K562 (cell line): ENCODE measurements around the gene CFAP251.

Experiments
- EZH2 ChIP-seq: IDR thresholded peaks from 2 replicates; pipeline ENCODE4 v1.6.1; 2012; ENCODE audit warnings: low read depth, mild to moderate bottlenecking, inconsistent platforms, low read length, borderline replicate concordance
- HIVEP1 ChIP-seq: fragments of 250-450 bp; sonication (Bioruptor Pico); IDR thresholded peaks from 2 replicates; pipeline ENCODE4 v1.4.0; 2020; ENCODE audit warnings: mild to moderate bottlenecking
- POLR2A ChIP-seq: fragments of 450-650 bp; conservative IDR thresholded peaks from 2 replicates; pipeline ENCODE4 v1.6.1; 2016
- POLR2AphosphoS5 ChIP-seq: IDR thresholded peaks from 2 replicates; pipeline ENCODE4 v1.6.1; 2011; ENCODE audit warnings: mild to moderate bottlenecking, low read depth, low read length, moderate library complexity; ENCODE audit not compliant: control insufficient read depth, insufficient read depth
- RFX7 ChIP-seq: fragments of 250-450 bp; sonication (Bioruptor Pico); IDR thresholded peaks from 2 replicates; pipeline ENCODE4 v1.5.1; 2021; ENCODE audit warnings: mild to moderate bottlenecking
- SNIP1 ChIP-seq: fragments of 450-650 bp; IDR thresholded peaks from 2 replicates; pipeline ENCODE4 v1.7.1; 2017; ENCODE audit warnings: low read depth, mild to moderate bottlenecking
- SNRNP70 ChIP-seq: fragments of 200-400 bp; formaldehyde crosslinking; optimal IDR thresholded peaks from 2 replicates; pipeline ENCODE3; 2017; ENCODE audit warnings: low read depth, low read length
- ZNF174 ChIP-seq: fragments of 250-450 bp; sonication (Bioruptor Pico); IDR thresholded peaks from 2 replicates; pipeline ENCODE4 v1.4.0; 2020; ENCODE audit warnings: mild to moderate bottlenecking
- TF ChIP-seq, protein P1 (sequence below), 2 experiments: fragments of 450-650 bp; formaldehyde crosslinking in 1 of 2; IDR thresholded peaks; 2 replicates each; pipeline versions ENCODE4 v1.4.0 to v1.6.1; 2014 to 2020; ENCODE audit warnings: mild to moderate bottlenecking in 2 of 2, borderline replicate concordance in 1 of 2, low read depth in 1 of 2
- TF ChIP-seq, protein P2 (sequence below): fragments of 250-450 bp; sonication (Bioruptor Pico); IDR thresholded peaks from 2 replicates; pipeline ENCODE4 v1.4.0; 2020; ENCODE audit warnings: mild to moderate bottlenecking, moderate library complexity

DNA sequence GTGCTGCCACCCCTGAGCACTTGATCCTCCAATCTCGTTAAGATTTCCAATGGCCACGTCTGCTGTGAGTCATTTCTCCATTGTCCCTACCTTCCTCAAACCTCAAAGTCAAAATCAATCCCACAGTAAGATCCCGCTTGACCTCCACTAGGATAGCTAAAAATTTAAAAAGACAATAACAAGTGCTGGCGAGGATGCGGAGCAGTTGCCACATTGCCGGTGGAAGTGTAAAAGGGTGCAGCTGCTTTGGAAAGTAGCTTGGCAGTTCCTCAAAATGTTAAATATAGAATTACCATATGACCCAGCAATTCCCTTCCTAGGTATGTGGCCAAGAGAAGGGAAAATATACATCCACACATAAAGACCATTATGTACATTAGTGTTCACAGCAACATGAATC, 93.8 kb downstream of the CFAP251 start:
- TF ChIP-seq, protein P1, sequence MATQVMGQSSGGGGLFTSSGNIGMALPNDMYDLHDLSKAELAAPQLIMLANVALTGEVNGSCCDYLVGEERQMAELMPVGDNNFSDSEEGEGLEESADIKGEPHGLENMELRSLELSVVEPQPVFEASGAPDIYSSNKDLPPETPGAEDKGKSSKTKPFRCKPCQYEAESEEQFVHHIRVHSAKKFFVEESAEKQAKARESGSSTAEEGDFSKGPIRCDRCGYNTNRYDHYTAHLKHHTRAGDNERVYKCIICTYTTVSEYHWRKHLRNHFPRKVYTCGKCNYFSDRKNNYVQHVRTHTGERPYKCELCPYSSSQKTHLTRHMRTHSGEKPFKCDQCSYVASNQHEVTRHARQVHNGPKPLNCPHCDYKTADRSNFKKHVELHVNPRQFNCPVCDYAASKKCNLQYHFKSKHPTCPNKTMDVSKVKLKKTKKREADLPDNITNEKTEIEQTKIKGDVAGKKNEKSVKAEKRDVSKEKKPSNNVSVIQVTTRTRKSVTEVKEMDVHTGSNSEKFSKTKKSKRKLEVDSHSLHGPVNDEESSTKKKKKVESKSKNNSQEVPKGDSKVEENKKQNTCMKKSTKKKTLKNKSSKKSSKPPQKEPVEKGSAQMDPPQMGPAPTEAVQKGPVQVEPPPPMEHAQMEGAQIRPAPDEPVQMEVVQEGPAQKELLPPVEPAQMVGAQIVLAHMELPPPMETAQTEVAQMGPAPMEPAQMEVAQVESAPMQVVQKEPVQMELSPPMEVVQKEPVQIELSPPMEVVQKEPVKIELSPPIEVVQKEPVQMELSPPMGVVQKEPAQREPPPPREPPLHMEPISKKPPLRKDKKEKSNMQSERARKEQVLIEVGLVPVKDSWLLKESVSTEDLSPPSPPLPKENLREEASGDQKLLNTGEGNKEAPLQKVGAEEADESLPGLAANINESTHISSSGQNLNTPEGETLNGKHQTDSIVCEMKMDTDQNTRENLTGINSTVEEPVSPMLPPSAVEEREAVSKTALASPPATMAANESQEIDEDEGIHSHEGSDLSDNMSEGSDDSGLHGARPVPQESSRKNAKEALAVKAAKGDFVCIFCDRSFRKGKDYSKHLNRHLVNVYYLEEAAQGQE (IDR thresholded peaks at IDR 0.05; ENCODE audit: borderline replicate concordance): no peak
- TF ChIP-seq, protein P1 (CRISPR knock-in tag; IDR thresholded peaks at IDR 0.05; ENCODE audit: low read depth): no peak
- TF ChIP-seq EZH2: no peak
- no peak for TF ChIP-seq POLR2AphosphoS5
- no peak for TF ChIP-seq RFX7 (CRISPR knock-in tag)
- no peak for TF ChIP-seq SNIP1
- TF ChIP-seq POLR2A: no peak
- TF ChIP-seq, protein P2, sequence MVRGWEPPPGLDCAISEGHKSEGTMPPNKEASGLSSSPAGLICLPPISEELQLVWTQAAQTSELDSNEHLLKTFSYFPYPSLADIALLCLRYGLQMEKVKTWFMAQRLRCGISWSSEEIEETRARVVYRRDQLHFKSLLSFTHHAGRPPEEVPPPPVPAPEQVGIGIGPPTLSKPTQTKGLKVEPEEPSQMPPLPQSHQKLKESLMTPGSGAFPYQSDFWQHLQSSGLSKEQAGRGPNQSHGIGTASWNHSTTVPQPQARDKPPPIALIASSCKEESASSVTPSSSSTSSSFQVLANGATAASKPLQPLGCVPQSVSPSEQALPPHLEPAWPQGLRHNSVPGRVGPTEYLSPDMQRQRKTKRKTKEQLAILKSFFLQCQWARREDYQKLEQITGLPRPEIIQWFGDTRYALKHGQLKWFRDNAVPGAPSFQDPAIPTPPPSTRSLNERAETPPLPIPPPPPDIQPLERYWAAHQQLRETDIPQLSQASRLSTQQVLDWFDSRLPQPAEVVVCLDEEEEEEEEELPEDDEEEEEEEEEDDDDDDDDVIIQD (CRISPR knock-in tag): no peak
- no peak for TF ChIP-seq ZNF174 (CRISPR knock-in tag)
- TF ChIP-seq HIVEP1 (CRISPR knock-in tag): no peak
- TF ChIP-seq SNRNP70: no peak
